Coronary artery (tissue), 2 donors: ENCODE results near the gene SLCO3A1.

Experiments
- DNase-seq: peaks from one replicate; pipeline ENCODE4 v3.0.0-alpha.2; 2017; ENCODE audit warnings: low spot score
- H3K27ac ChIP-seq, 2 donors: fragments of 200-600 bp; sonication (generic); one replicate each; pipeline ENCODE4 v1.5.1; 2016 to 2019
- H3K4me3 ChIP-seq: fragments of 200-600 bp; sonication (generic); 2 replicates; pipeline ENCODE4 v1.5.1; 2016; ENCODE audit warnings: mild to moderate bottlenecking, moderate library complexity
- TF ChIP-seq, protein P1 (sequence below): fragments of 200-600 bp; sonication (generic); IDR thresholded peaks from one replicate; pipeline ENCODE4 v1.5.1; 2019; ENCODE audit warnings: antibody characterized with exemption

SLCO3A1 gene

GRCh38 chr15:92149029-92149428 is 295.5 kb downstream of the SLCO3A1 start:
- H3K27ac ChIP-seq = no peak overlapping the region

GRCh38 chr15:92149465-92149864 is 296.0 kb downstream of the SLCO3A1 start:
- DNase-seq = no peak
- no peak overlapping the region for H3K4me3 ChIP-seq
- no peak overlapping the region for H3K27ac ChIP-seq
- TF ChIP-seq, protein P1, sequence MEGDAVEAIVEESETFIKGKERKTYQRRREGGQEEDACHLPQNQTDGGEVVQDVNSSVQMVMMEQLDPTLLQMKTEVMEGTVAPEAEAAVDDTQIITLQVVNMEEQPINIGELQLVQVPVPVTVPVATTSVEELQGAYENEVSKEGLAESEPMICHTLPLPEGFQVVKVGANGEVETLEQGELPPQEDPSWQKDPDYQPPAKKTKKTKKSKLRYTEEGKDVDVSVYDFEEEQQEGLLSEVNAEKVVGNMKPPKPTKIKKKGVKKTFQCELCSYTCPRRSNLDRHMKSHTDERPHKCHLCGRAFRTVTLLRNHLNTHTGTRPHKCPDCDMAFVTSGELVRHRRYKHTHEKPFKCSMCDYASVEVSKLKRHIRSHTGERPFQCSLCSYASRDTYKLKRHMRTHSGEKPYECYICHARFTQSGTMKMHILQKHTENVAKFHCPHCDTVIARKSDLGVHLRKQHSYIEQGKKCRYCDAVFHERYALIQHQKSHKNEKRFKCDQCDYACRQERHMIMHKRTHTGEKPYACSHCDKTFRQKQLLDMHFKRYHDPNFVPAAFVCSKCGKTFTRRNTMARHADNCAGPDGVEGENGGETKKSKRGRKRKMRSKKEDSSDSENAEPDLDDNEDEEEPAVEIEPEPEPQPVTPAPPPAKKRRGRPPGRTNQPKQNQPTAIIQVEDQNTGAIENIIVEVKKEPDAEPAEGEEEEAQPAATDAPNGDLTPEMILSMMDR = no peak

More at GRCh38 chr15:92149029-92149428, 295.5 kb downstream of the SLCO3A1 start:
- no peak for DNase-seq
- no peak overlapping the region for H3K4me3 ChIP-seq
- TF ChIP-seq, protein P1 = no peak

DNA sequence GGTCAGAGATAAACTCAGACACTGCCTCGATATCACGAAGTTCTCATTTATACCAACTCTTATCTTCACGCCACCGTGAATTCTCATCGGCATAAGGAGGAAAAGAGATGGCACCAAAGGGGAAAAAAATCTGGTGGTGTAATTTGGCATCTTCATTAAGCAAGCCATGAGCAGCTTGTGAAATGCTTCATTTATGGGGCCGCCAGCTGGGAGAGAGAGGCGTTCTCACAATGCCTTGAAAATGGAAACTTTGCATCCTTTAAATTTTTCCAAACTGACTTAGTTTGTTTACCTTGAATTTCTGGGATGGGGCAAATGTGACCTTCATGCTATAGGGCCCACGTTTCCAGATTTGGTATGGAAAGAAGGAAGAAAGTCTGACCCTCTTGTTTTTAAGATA is 297.7 kb downstream of the SLCO3A1 start:
- DNase-seq = no peak
- no peak overlapping the region for H3K27ac ChIP-seq

GRCh38 chr15:92151741-92152140 is 298.2 kb downstream of the SLCO3A1 start:
- no peak overlapping the region for H3K4me3 ChIP-seq
- TF ChIP-seq, protein P1 = no peak

More for the DNA sequence above, 297.7 kb downstream of the SLCO3A1 start:
- H3K4me3 ChIP-seq = no peak overlapping the region
- TF ChIP-seq, protein P1 = no peak

DNA sequence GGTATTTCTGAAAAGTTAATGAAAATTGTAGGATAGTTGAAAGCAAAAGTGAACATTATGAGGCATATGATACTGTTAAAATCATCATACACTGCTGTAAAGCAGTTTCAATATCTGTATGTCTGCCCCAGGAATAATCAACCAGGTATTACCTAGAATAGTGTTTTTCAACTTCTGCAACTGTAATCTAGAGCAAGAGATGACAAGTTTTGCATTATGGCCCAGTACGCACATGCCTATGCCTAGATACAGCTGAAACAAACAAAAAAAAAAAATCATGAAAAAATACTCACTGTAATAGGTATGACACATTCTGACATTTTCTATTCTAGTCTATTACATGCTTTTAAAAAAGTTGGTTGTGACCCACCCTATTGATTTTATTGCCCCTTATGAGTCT is 299.5 kb downstream of the SLCO3A1 start:
- TF ChIP-seq, protein P1 = no peak

More at GRCh38 chr15:92151741-92152140, 298.2 kb downstream of the SLCO3A1 start:
- DNase-seq = no peak
- H3K27ac ChIP-seq = no peak overlapping the region

GRCh38 chr15:92153620-92154019 is 300.1 kb downstream of the SLCO3A1 start:
- no peak for DNase-seq
- Histone ChIP-seq H3K27ac (no peak overlapping the region), H3K4me3 (no peak overlapping the region)
- TF ChIP-seq, protein P1 = no peak

More for the DNA sequence above, 299.5 kb downstream of the SLCO3A1 start:
- H3K27ac ChIP-seq = no peak overlapping the region
- H3K4me3 ChIP-seq = no peak overlapping the region
- DNase-seq = no peak

DNA sequence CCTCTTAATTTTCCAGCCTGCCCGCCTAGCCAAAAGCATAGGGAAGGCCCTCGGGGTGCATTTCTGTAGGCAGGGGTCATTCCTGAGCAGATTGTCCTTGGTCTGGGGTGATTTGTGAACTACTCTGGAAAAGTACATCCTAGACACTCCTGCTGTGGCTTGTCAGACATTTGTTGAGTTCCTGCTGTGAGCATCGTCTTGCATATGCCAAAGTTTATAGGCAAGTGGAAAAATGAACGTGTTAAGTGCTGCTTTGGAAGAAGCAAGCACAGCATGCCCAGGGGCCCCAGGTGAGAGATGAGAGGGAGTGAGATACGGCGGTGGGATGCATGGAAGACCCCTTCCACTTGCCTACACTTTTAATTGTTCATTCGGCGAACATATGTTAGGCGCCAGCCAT is 302.4 kb downstream of the SLCO3A1 start:
- TF ChIP-seq, protein P1 = no peak
- no peak overlapping the region for H3K4me3 ChIP-seq
- DNase-seq = no peak
- H3K27ac ChIP-seq = no peak overlapping the region
